ENCODE results near the gene STXBP2.

- TF ChIP-seq CTCF (IDR thresholded peaks at IDR 0.05) (no peak), EZH2 (IDR thresholded peaks at IDR 0.05) (no peak)
Measured at GRCh38 chr19:7674010-7675005, 37.4 kb downstream of the STXBP2 start.
